Mesenchymal stem cell (in vitro differentiated cells and primary cell): ENCODE measurements around the gene TCF12.

Experiments
- DNase-seq: peaks from one replicate; pipeline ENCODE4 v3.0.0-alpha.2; 2013
- H2AFZ ChIP-seq: one replicate; pipeline ENCODE4 v1.6.1; 2013; ENCODE audit warnings: low read depth, mild to moderate bottlenecking, control low read depth, inconsistent platforms, low read length, moderate library complexity
- H2AK5ac ChIP-seq: 2 replicates; pipeline ENCODE4 v1.6.1; 2013; ENCODE audit warnings: low read length, moderate library complexity, mild to moderate bottlenecking, inconsistent platforms; ENCODE audit not compliant: severe bottlenecking
- H2BK120ac ChIP-seq: one replicate; pipeline ENCODE4 v1.6.1; 2013; ENCODE audit warnings: low read depth, mild to moderate bottlenecking, inconsistent platforms, low read length, moderate library complexity
- H2BK12ac ChIP-seq, 2 experiments: one replicate each; pipeline ENCODE4 v1.6.1; 2013; ENCODE audit warnings: inconsistent platforms in 2 of 2, low read length in 2 of 2, mild to moderate bottlenecking in 2 of 2, moderate library complexity in 2 of 2, control low read depth in 1 of 2
- H2BK15ac ChIP-seq: one replicate; pipeline ENCODE4 v1.6.1; 2013; ENCODE audit warnings: mild to moderate bottlenecking, low read depth, inconsistent platforms; ENCODE audit not compliant: poor library complexity, severe bottlenecking
- H2BK5ac ChIP-seq: 2 replicates; pipeline ENCODE4 v1.6.1; 2013; ENCODE audit warnings: low read depth, mild to moderate bottlenecking, low read length, control low read depth, inconsistent platforms; ENCODE audit not compliant: poor library complexity, severe bottlenecking
- H3K14ac ChIP-seq, 2 experiments: one replicate each; pipeline ENCODE4 v1.6.1; 2013; ENCODE audit warnings: inconsistent platforms in 2 of 2, low read length in 2 of 2, control low read depth in 1 of 2, mild to moderate bottlenecking in 1 of 2, moderate library complexity in 1 of 2
- H3K18ac ChIP-seq, 2 experiments: one replicate each; pipeline ENCODE4 v1.6.1; 2013; ENCODE audit warnings: inconsistent platforms in 2 of 2, low read length in 2 of 2, control low read depth in 1 of 2, low read depth in 1 of 2, mild to moderate bottlenecking in 1 of 2
- H3K23ac ChIP-seq, 2 experiments: one replicate each; pipeline ENCODE4 v1.6.1; 2013; ENCODE audit warnings: inconsistent platforms in 2 of 2, low read length in 2 of 2, mild to moderate bottlenecking in 2 of 2, moderate library complexity in 2 of 2, control low read depth in 1 of 2
- H3K27ac ChIP-seq: 2 replicates; pipeline ENCODE4 v1.5.1; 2013; ENCODE audit warnings: mild to moderate bottlenecking, moderate library complexity, low read length, control low read depth, inconsistent platforms; ENCODE audit not compliant: poor library complexity, severe bottlenecking
- H3K27me3 ChIP-seq, 2 experiments: 2 replicates each; pipeline versions ENCODE4 v1.6.1 to v1.7.0; 2013; ENCODE audit warnings: low read length in 2 of 2, mild to moderate bottlenecking in 2 of 2, moderate library complexity in 2 of 2, control low read depth in 1 of 2, inconsistent platforms in 1 of 2; ENCODE audit not compliant: control insufficient read depth in 1 of 2, insufficient read depth in 1 of 2
- H3K36me3 ChIP-seq, 2 experiments: 2 replicates each; pipeline versions ENCODE4 v1.6.1 to v1.7.0; 2013; ENCODE audit warnings: low read length in 2 of 2, control low read depth in 1 of 2, inconsistent platforms in 1 of 2, low read depth in 1 of 2, mild to moderate bottlenecking in 1 of 2; ENCODE audit not compliant: insufficient read depth in 2 of 2, control insufficient read depth in 1 of 2
- H3K4ac ChIP-seq, 2 experiments: one replicate each; pipeline ENCODE4 v1.6.1; 2013; ENCODE audit warnings: inconsistent platforms in 2 of 2, low read length in 2 of 2, mild to moderate bottlenecking in 2 of 2, moderate library complexity in 2 of 2, control low read depth in 1 of 2, low read depth in 1 of 2
- H3K4me1 ChIP-seq: 2 replicates; pipeline ENCODE4 v1.6.1; 2013; ENCODE audit warnings: low read depth, low read length, control low read depth; ENCODE audit not compliant: control insufficient read depth, insufficient read depth
- H3K4me2 ChIP-seq: 2 replicates; pipeline ENCODE4 v1.6.1; 2013; ENCODE audit warnings: low read length, mild to moderate bottlenecking, inconsistent platforms; ENCODE audit not compliant: poor library complexity, severe bottlenecking
- H3K4me3 ChIP-seq, 2 experiments: 2 replicates each; pipeline versions ENCODE4 v1.5.1 to v1.7.0; 2013; ENCODE audit warnings: low read length in 2 of 2, mild to moderate bottlenecking in 2 of 2, control low read depth in 1 of 2, low read depth in 1 of 2; ENCODE audit not compliant: insufficient read depth in 1 of 2
- H3K79me1 ChIP-seq: replicated peaks from 2 replicates; pipeline ENCODE4 v1.6.1; 2013; ENCODE audit warnings: mild to moderate bottlenecking, control low read depth, low read length, inconsistent platforms; ENCODE audit not compliant: poor library complexity, severe bottlenecking
- H3K9ac ChIP-seq: 2 replicates; pipeline ENCODE4 v1.7.0; 2013; ENCODE audit warnings: mild to moderate bottlenecking, low read length, moderate library complexity
- H3K9me3 ChIP-seq: 2 replicates; pipeline ENCODE4 v1.7.0; 2013; ENCODE audit warnings: mild to moderate bottlenecking, low read length; ENCODE audit not compliant: control insufficient read depth
- H4K8ac ChIP-seq: one replicate; pipeline ENCODE4 v1.6.1; 2013; ENCODE audit warnings: inconsistent platforms, mild to moderate bottlenecking, low read length, moderate library complexity
- H4K91ac ChIP-seq: one replicate; pipeline ENCODE4 v1.6.1; 2013; ENCODE audit warnings: mild to moderate bottlenecking, low read length, inconsistent platforms
- WGBS: methylation state at CpG from one replicate; pipeline ENCODE4 v1.1.7; 2013; ENCODE audit warnings: mixed read lengths; 5-methylcytosine and 5-hydroxymethylcytosine counted together

The TCF12 gene

DNA sequence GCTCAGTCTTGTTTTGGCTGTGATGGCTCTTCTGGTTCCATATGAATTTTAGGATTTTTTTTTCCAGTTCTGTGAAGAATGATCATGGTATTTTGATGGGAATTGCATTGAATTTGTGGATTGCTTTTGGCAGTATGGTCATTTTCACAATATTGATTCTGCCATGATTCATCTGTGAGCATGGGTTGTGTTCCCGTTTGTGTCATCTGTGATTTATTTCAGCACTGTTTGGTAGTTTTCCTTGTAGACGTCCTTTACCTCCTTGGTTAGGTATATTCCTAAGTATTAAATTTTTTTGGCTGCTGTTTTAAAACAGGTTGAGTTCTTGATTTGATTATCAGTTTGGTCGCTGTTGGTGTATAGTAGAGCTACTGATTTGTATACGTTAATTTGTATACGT lies 18.5 kb downstream of the TCF12 start:
- H4K8ac ChIP-seq = no peak overlapping the region
- no peak overlapping the region for H2AK5ac ChIP-seq
- H2BK120ac ChIP-seq = no peak overlapping the region
- DNase-seq = no peak
- no peak overlapping the region for H3K14ac ChIP-seq
- no peak overlapping the region for H2BK5ac ChIP-seq
- no peak overlapping the region for H3K23ac ChIP-seq
- peaks cover 0 to 25% of the 10 kb centered on the region in 2 experiments for H3K36me3 ChIP-seq
- H3K27me3 ChIP-seq = no peaks in the 10 kb centered on the region
- H3K9me3 ChIP-seq = peaks cover 11% of the 10 kb centered on the region
- H3K4me3 ChIP-seq = no peak overlapping the region
- H3K27ac ChIP-seq = no peak overlapping the region
- H2BK15ac ChIP-seq = no peak overlapping the region
- H3K4ac ChIP-seq = no peak overlapping the region
- H2BK12ac ChIP-seq = no peak overlapping the region
- no peak overlapping the region for H3K18ac ChIP-seq
- no peaks in the 10 kb centered on the region for H3K79me1 ChIP-seq
- 92% methylated on average over 5 of the region's 5 CpGs for WGBS
- peaks cover 1% of the 10 kb centered on the region for H3K4me1 ChIP-seq
- H2AFZ ChIP-seq = no peak overlapping the region
- no peak overlapping the region for H3K9ac ChIP-seq
- no peak overlapping the region for H4K91ac ChIP-seq
- no peak overlapping the region for H3K4me2 ChIP-seq

DNA sequence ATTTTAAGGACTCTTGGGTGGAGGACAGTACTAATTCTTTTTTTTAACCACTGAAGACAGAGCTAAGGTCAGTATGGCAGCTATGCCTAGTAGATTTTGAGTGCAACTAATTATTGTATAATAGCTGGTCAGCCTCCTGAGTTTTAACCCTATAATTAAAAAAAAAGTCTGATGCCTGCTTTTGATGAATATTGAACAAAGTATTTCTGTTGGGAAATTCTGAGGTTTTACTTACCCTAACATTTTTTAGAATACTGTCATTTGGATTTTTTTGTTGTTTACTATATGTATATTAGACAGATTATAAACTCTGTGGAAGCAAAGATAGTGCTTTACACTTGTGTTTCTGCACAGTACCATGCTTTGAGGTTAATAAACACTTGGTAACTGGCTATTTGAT lies 20.8 kb downstream of the TCF12 start:
- H2AFZ ChIP-seq = no peak overlapping the region
- peaks cover 0 to 21% of the 10 kb centered on the region in 2 experiments for H3K36me3 ChIP-seq
- no peak overlapping the region for H3K27ac ChIP-seq
- no peak overlapping the region for H3K14ac ChIP-seq
- no peak overlapping the region for H3K4me3 ChIP-seq
- no peaks in the 10 kb centered on the region for H3K27me3 ChIP-seq
- H2BK120ac ChIP-seq = no peak overlapping the region
- DNase-seq = no peak
- H4K8ac ChIP-seq = no peak overlapping the region
- H3K4ac ChIP-seq = no peak overlapping the region
- no peak overlapping the region for H3K18ac ChIP-seq
- H2AK5ac ChIP-seq = no peak overlapping the region
- no peaks in the 10 kb centered on the region for H3K79me1 ChIP-seq
- H4K91ac ChIP-seq = no peak overlapping the region
- H2BK5ac ChIP-seq = no peak overlapping the region
- no peak overlapping the region for H3K4me2 ChIP-seq
- H2BK12ac ChIP-seq = no peak overlapping the region
- H3K4me1 ChIP-seq = no peaks in the 10 kb centered on the region
- H3K23ac ChIP-seq = no peak overlapping the region
- peaks cover 11% of the 10 kb centered on the region for H3K9me3 ChIP-seq
- no peak overlapping the region for H2BK15ac ChIP-seq
- H3K9ac ChIP-seq = no peak overlapping the region

- H3K23ac ChIP-seq = no peak overlapping the region
- no peak overlapping the region for H2BK12ac ChIP-seq
- peaks cover 11% of the 10 kb centered on the region for H3K9me3 ChIP-seq
- H2BK5ac ChIP-seq = no peak overlapping the region
- no peak for DNase-seq
- H4K91ac ChIP-seq = no peak overlapping the region
- no peak overlapping the region for H3K27ac ChIP-seq
- no peak overlapping the region for H2AFZ ChIP-seq
- no peak overlapping the region for H2BK120ac ChIP-seq
- no peak overlapping the region for H3K4me2 ChIP-seq
- H3K4ac ChIP-seq = no peak overlapping the region
- H3K79me1 ChIP-seq = no peaks in the 10 kb centered on the region
- H3K4me3 ChIP-seq = no peak overlapping the region
- no peaks in the 10 kb centered on the region for H3K27me3 ChIP-seq
- no peaks in the 10 kb centered on the region for H3K4me1 ChIP-seq
- H3K18ac ChIP-seq = no peak overlapping the region
- H2BK15ac ChIP-seq = no peak overlapping the region
- no peak overlapping the region for H3K14ac ChIP-seq
- H2AK5ac ChIP-seq = no peak overlapping the region
- peaks cover 0 to 11% of the 10 kb centered on the region in 2 experiments for H3K36me3 ChIP-seq
- H4K8ac ChIP-seq = no peak overlapping the region
- no peak overlapping the region for H3K9ac ChIP-seq
These were observed 21.9 kb downstream of the TCF12 start for GRCh38 chr15:56940388-56940787.

DNA sequence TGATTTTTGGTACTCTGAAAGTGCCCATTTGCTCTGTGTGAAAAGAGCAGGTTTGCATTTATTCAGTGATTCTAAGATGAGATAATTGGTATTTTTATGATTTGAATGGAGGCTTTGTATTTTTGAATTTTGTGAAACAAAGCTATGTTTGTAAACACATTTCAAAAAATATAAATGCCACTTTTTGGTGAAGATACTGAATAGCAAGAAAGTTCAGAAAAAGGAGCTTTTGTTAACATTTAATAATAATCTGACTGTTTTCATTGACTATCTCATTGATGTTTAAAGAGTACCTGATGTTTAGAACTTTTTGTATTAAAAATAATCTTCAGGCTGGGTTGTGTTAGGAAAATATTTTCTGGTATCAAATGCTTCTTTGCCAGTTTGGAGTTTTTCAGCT lies 23.7 kb downstream of the TCF12 start:
- Histone ChIP-seq H3K9ac (no peak overlapping the region), H2BK12ac (no peak overlapping the region), H3K9me3 (peaks cover 14% of the 10 kb centered on the region), H3K79me1 (no peaks in the 10 kb centered on the region), H3K4me1 (no peaks in the 10 kb centered on the region), H3K4ac (no peak overlapping the region), H2AFZ (no peak overlapping the region), H3K27ac (no peak overlapping the region), H2AK5ac (no peak overlapping the region), H4K91ac (no peak overlapping the region), H3K36me3 (peaks cover 0 to 19% of the 10 kb centered on the region in 2 experiments), H3K23ac (no peak overlapping the region), H3K18ac (no peak overlapping the region), H3K4me3 (no peak overlapping the region), H2BK120ac (no peak overlapping the region), H3K14ac (no peak overlapping the region), H4K8ac (no peak overlapping the region), H3K4me2 (no peak overlapping the region), H2BK5ac (no peak overlapping the region), H3K27me3 (no peaks in the 10 kb centered on the region), H2BK15ac (no peak overlapping the region)
- DNase-seq = no peak
